Muscle of arm (tissue), 12 donors: ENCODE results near the gene SNPH. TPM values are rescaled to one million over a fixed set of nuclear protein-coding genes. Genes with fewer than 3 reads are reported as not detected.

ENCODE experiments used
- DNase-seq: peaks from one replicate; pipeline ENCODE4 v3.0.0-alpha.2; 2013
- polyA plus RNA-seq, 12 donors: library from polyadenylated mRNA; unstranded; fragments of 120-200 nt; gene quantifications; one replicate each; pipeline ENCODE4 v1.2.1, GENCODE V29; 2013; ENCODE audit not compliant: insufficient read length in 12 of 12

Gene SNPH
- polyA plus RNA-seq, 12 donors, result 3.7 to 10.4 (median 5.4) TPM; not detected in 1

DNA sequence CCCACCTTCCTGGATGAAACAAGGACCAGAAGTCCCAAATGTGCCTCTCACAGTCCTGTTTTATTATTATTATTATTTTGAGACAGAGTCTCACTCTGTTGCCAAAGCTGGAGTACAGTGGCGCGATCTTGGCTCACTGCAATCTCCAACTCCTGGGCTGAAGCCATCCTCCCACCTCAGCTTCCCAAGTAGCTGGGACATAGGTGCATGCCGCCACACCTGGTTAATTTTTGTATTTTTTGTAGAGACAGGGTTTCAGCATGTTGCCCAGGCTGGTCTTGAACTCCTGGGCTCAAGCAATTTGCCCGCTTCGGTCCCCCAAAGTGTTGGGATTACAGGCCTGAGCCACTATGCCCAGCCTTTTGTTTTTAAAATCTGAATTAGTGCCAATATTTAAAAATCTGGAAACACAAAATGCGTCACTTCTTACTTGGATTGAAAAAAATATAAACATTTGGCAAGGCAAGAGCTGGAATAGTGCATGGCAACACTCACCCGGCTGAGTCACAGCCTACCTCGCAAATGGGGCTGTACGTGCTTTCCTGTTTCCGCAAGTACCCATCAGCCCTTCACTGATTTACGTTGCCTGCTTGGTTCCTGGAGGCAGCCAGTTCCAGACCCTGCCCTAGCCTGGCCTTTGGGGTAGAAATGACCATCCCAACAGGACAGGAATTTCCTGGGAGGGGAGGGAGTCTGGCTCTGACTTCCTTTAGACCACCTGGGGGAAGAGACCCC is 56.6 kb downstream of the SNPH start:
- DNase-seq, result no peak

GRCh38 chr20:1323256-1323655 is 57.2 kb downstream of the SNPH start:
- no peak for DNase-seq

- DNase-seq, result no peak
These were observed 57.9 kb downstream of the SNPH start for GRCh38 chr20:1323830-1324597.

DNA sequence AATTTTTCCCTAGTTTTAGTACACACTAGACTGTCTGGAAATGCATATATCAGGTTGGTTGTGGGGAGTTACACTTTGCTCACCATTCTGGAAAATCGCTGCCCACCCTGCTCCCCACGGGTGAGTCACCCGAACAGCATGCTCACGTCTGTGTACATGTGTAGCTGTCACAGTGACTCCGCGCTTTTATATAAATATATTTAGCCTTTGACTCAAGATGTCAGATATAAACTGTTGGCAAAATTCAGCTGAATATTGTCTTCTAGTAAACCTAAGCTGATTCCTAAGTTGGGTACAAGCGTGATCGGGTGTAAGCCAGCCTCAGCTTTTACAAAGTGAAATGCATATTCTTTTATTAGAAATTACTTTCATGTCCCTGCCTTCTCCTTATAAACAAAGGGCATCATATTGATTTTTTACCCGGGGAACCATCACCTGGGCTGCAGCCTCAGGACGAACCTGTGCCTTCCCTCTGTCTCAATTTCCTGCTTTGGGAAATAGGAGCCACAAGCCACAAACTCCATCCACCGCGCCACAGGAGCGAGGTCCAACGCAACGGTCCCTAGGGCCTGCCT is 58.6 kb downstream of the SNPH start:
- DNase-seq, result no peak

GRCh38 chr20:1325173-1326030 is 59.3 kb downstream of the SNPH start:
- peak; percentile 97 for DNase-seq

- DNase-seq, result no peak
These were observed 60.2 kb downstream of the SNPH start for GRCh38 chr20:1326031-1326930.

DNA sequence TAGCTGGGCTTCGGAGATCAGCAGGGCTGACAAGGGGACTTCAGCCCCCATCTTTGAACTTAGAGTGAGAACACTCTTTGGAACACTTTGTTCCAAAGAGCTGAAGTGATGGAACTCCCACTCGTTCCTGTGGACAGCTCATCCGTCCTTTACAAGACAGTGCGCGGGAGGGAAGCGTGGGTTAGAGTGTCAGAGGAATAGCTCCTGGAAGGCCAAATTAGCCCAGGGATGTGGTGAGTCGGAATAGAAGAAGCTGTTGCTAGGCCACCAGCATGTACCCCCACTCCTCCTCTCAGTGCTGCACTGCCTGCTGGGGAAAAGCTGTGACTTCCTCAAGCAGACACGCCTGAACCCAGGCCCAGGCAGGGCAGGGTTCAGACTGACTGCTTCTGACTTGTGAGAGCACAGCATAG is 61.2 kb downstream of the SNPH start:
- DNase-seq, result no peak

DNA sequence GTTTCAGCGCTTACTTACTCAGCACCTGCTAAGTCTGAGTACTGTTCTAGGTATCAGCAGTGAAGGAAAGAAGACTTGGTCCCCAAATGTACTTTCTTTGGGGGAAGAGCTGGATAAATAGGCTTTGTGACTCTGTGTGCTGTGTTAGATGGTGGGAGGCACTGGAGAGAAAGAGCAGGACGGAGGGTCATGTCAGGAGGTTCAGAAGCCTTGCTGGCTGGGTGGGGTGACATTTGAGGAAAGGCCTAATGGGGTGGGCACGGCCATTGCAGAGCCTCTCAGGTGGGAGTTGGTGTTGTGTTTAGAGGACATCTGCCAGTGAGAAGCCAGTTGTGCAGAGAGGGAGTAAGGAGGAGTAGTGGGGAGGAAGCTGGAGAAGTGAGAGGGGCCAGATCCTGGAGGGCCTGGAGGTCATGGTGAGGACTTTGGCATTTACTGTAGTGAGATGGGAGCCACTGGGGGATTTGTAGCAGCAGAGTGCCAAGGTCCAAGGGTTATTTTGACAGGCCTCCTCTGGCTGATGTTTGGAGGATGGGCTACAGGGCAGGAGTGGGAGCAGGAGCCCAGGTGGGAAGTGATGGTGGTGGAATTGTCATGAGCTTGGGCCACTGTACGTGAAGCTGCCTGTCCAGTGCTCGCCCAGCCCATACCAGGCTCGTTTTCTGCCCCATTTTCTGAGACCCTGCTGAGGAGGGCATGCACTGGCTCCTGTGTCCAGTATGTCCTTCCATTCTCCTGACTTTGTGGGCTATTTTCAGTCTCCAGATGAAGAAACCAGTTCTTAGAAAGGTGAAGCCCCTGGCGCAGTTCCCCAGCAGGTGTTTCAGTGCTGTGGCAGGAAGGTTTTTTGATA is 62.0 kb downstream of the SNPH start:
- DNase-seq, result no peak

DNA sequence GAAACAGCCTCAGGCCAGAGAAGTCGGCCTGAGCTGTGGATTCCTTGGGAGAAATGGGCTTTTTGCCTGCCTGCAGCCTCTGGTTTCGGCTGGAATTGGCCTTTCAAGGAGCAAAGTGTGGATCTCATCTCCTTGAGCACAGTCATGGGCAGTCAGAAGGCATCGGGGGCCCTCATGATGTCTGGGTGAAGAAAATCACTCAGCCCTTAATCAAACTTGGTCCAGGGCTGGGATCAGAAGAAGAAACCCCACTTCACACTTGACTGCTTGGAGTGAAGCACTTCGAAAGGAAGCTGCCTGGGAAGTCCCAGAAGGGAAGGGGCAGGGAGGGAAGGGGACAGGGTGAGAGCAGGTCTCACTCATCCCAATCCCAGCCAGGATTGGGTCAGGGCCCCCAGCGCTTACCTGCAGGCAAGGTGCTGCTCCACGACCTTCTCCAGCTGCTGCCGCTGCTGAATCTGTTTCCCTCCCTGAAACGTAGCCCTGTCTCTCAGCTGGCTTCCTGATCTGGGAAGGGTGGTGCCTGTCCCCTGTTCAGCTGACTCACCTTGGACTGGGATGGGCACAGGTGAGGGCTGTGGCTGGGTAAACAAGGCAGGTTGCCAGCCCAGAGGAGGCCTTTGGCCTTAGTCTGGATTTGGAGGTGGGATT is 62.7 kb downstream of the SNPH start, which contains the start of gene SDCBP2:
SDCBP2 (minus strand) TSS at position 460 of the 651 bp plus-strand sequence. CDS start 8,723 bp downstream, outside the sequence.
- no peak for DNase-seq

DNA sequence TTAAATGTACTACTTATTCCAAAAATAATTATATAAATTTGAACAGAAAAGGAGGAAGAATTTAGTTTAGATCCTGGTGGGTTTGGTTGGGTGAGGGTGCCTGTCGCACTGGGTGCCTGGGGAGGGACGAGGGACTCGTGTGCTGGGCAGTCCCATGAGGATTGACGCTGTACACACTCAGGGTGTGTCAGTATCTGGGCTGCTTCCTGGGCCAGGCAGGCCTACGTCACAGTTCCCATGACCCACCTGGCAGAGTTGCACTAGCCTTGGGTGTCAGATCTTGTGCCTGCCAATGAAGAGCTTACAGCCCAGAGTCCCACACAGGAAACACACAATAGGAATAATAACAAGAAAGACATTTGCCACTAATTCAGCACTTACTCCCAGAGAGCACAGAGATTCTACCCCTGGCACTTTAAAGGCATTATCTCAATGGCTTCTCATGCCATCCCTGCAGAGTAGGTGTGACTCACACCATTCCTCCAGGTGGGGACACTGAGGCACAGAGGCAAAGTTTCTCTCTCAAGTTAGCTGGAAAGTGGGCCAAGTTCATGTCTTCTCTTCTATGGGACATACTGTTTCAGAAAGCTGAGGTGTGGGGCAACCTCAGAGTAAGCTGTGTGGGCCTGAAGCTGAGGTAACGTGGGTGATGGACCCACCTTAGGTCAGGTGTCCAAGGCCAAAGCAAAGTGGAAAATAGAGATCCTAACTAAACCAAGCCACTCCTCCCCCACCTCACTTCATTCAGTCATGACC is 64.2 kb downstream of the SNPH start:
- DNase-seq, result no peak

- no peak for DNase-seq
These were observed 65.0 kb downstream of the SNPH start for GRCh38 chr20:1331101-1331500.

DNA sequence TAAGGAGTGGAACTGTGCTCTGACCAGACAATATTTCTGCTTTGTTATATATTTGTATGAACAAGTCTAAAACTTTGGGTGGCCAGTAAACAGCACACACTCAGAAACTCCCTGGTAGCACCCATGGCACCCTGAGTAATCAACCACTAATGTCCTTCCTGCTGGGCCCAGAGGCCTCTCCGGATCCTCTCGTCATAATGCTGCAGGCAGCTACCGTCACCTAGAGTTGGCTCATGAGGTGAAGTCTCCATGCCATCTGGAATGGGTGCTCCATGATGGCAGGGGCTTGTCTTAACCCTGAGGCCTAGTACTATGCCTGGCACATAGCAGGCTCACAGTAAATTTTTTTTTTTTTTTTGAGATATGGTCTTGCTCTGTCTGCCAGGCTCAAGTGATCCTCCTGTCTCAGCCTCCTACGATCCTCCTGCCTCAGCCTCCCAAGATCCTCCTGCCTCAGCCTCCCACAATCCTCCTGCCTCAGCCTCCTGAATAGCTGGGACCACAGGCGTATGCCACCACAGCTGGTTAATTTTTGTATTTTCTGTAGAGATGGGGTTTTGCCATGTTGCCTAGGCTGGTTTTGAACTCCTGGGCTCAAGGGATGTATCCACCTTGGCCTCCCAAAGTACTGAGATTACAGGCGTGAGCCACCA is 65.8 kb downstream of the SNPH start:
- DNase-seq, result no peak

DNA sequence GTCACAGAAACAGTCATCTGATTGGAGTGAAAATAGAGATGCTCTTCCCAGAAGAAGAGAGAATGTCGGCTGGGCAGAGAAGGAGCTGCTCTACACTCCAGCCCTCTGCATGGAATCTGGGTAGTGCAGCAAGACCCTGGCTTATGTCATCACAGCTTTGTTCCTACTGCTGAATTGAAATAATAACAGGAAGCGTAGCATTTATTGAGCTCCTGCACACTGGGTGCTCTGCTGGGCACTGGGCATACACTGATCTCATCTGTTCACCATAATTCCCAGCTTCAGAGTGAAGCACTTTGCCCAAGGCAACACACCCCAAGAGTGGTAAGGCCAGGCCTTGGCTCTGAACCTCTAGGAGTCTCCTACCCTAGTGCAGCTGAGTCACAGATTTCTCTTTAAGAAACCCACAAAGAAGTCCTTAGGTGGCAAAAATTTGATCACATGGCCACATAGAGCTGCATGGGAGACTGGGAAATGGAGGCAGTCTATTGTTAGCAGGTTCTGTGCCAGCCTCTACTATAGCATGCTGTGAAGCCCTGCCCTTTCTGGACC is 66.7 kb downstream of the SNPH start:
- DNase-seq, result no peak

DNA sequence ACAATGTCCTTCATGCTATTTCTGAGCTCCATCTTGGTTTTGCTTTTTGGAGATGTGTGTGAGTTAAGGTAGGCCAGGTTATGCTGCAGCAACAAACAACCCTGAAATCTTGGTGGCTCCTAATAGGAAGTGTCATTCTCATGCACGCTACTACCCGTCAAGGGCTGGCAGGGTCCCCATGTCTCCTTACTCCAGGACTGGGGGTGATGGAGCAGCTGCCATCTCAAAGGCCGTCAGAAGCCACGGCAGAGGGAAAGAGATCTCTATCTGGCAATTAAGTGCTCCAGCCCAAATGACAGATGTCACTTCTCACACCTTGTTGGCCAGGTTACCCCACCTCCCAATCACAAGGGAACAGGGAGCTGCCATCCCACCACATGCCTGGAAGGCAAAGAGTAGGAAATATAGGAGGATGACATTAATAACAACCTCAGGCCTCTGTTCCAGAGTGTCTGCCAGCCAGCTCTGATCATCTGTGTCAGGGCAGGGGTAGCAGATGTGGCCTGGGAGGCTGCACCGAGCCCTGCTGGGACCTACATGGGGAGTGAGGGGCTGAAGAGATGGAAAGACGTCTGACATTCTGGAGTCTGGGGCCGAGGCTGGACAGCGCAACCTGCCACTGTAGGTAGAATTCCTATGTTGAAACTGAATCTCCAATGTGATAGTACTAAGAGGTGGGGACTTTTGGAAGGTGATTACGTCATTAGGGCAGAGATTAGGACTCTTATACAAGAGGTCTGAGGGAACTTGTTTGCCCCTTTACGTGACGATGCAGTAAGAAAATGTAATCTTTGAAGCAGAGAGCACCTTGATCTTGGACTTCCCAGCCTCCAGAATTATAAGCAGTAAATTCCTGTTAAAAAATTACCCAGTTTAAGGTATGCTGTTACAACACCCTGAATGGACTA is 67.6 kb downstream of the SNPH start:
- no peak for DNase-seq

DNA sequence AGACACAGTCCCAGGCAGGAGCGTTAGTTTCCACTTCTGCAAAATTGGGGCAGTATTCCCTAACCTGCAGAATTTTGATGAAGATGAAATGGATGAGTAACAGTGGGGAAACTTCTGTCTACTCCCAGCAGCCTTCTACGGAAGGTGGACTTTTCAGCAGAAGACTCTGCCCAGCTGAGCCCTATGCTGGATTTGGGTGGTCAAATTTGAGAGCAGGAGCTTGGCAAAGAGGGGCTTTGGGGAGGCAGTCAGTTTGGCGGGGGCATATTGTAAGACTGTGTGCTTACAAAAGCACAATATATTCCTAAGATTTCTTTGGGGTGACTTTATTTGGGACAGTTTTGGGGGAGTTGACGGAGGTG is 68.3 kb downstream of the SNPH start:
- no peak for DNase-seq

GRCh38 chr20:1334761-1335160 is 68.7 kb downstream of the SNPH start:
- no peak for DNase-seq
